HEK293T (cell line): ENCODE results near the gene IL1RN.
A peak's percentile ranks its signal among the peaks of the same experiment; 100 is the strongest.

Source experiments
- CTCF ChIA-PET: fragments of 350-600 bp; formaldehyde crosslinking; extraction: SDS; loops from one replicate; lab custom pipeline; 2021; ENCODE audit warnings: antibody characterized with exemption, inconsistent platforms; lab: Yijun Ruan, JAX
- POLR2A ChIA-PET: fragments of 350-600 bp; formaldehyde crosslinking; extraction: SDS; loops from one replicate; lab custom pipeline; 2020; ENCODE audit warnings: antibody characterized with exemption, inconsistent platforms; lab: Yijun Ruan, JAX
- DNase-seq: peaks from one replicate; pipeline ENCODE4 v3.0.0; 2012; ENCODE audit warnings: mixed read lengths; ENCODE audit errors: extremely low spot score
- ARNT ChIP-seq: fragments of 450-650 bp; IDR thresholded peaks from 2 replicates; pipeline ENCODE4 v1.6.1; 2017; ENCODE audit warnings: mild to moderate bottlenecking
- BHLHE40 ChIP-seq: fragments of 450-650 bp; IDR thresholded peaks from 2 replicates; pipeline ENCODE4 v1.6.1; 2016; ENCODE audit warnings: mild to moderate bottlenecking, moderate library complexity, borderline replicate concordance
- CTBP1 ChIP-seq: fragments of 450-650 bp; IDR thresholded peaks from 2 replicates; pipeline ENCODE4 v1.6.1; 2016; ENCODE audit warnings: borderline replicate concordance
- ELF4 ChIP-seq: fragments of 450-650 bp; IDR thresholded peaks from 2 replicates; pipeline ENCODE4 v1.6.1; 2017; ENCODE audit warnings: antibody characterized with exemption
- FOXA1 ChIP-seq: fragments of 450-650 bp; IDR thresholded peaks from 2 replicates; pipeline ENCODE4 v1.6.1; 2016; ENCODE audit warnings: mild to moderate bottlenecking
- FOXK2 ChIP-seq: fragments of 450-650 bp; IDR thresholded peaks from 2 replicates; pipeline ENCODE4 v1.6.1; 2016; ENCODE audit warnings: mild to moderate bottlenecking
- FOXM1 ChIP-seq: fragments of 450-650 bp; IDR thresholded peaks from 2 replicates; pipeline ENCODE4 v1.6.1; 2017; ENCODE audit warnings: mild to moderate bottlenecking, borderline replicate concordance
- HDGF ChIP-seq: fragments of 450-650 bp; IDR thresholded peaks from 2 replicates; pipeline ENCODE4 v1.6.1; 2017; ENCODE audit warnings: antibody characterized with exemption, borderline replicate concordance
- L3MBTL2 ChIP-seq: fragments of 450-650 bp; conservative IDR thresholded peaks from 2 replicates; pipeline ENCODE4 v1.6.1; 2016; ENCODE audit warnings: mild to moderate bottlenecking
- LEF1 ChIP-seq: fragments of 450-650 bp; IDR thresholded peaks from 2 replicates; pipeline ENCODE4 v1.6.1; 2017; ENCODE audit warnings: mild to moderate bottlenecking, borderline replicate concordance
- NFRKB ChIP-seq: fragments of 450-650 bp; IDR thresholded peaks from 2 replicates; pipeline ENCODE4 v1.6.1; 2016; ENCODE audit warnings: mild to moderate bottlenecking, moderate library complexity
- PKNOX1 ChIP-seq: fragments of 450-650 bp; IDR thresholded peaks from 2 replicates; pipeline ENCODE4 v1.6.1; 2016
- SP1 ChIP-seq: fragments of 450-650 bp; IDR thresholded peaks from 2 replicates; pipeline ENCODE4 v1.6.1; 2017
- SUZ12 ChIP-seq: fragments of 450-650 bp; IDR thresholded peaks from 2 replicates; pipeline ENCODE4 v1.6.1; 2016; ENCODE audit warnings: mild to moderate bottlenecking
- TARDBP ChIP-seq: fragments of 450-650 bp; IDR thresholded peaks from 2 replicates; pipeline ENCODE4 v1.6.1; 2016
- ZNF384 ChIP-seq: fragments of 450-650 bp; IDR thresholded peaks from 2 replicates; pipeline ENCODE4 v1.6.1; 2016

IL1RN gene

GRCh38 chr2:113138428-113139322 lies 11.3 kb downstream of the IL1RN start:
- ChIA-PET CTCF (interaction anchor here (0.6 to 4.5 kb wide), 19 partner anchors 10 to 988 kb away, joined by 3 to 62 read pairs (median 4); partner anchors contain the start of gene PSD4), POLR2A (interaction anchor here (2.2 kb wide), 1 partner anchor 60 kb away, joined by 8 read pairs; no protein-coding TSS in a partner anchor)
- TF ChIP-seq PKNOX1, result 0 out of 2 replicates have a peak, but pooled peaks have one; percentile 1
- no peak for TF ChIP-seq BHLHE40
- TF ChIP-seq ZNF384, result peak; percentile 94
- peak; percentile 68 for DNase-seq

DNA sequence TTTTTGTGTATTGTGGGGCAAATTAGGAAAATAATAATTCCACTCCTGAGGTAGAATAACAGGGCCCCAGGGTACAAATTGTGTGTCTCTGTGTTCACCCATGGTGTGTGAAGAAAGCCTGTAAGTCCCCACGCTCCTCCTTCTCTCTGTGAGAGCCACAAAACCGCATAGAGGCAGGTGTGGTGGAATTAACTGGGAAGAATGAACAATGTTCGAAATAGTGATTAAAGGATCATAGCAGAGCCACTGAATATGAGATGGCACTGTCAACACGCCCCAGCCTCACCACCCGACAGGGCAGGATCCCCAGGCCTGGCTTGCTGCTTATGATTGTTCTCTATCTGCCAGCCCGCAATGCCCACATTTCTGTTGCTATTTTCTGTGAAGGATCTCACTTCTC lies 14.1 kb downstream of the IL1RN start:
- ChIA-PET POLR2A (no interaction called here), CTCF (interaction anchor here (0.6 to 1.4 kb wide), 3 partner anchors 17 to 249 kb away, joined by 3 to 7 read pairs (median 4); no protein-coding TSS in a partner anchor)
- no peak for TF ChIP-seq CTBP1
- TF ChIP-seq TARDBP, result no peak
- no peak for TF ChIP-seq FOXM1
- no peak for TF ChIP-seq LEF1
- TF ChIP-seq BHLHE40, result no peak
- no peak for TF ChIP-seq ELF4
- no peak for TF ChIP-seq ARNT
- no peak for TF ChIP-seq FOXA1
- no peak for TF ChIP-seq L3MBTL2
- TF ChIP-seq ZNF384, result no peak
- no peak for TF ChIP-seq NFRKB
- no peak for TF ChIP-seq PKNOX1
- no peak for DNase-seq

DNA sequence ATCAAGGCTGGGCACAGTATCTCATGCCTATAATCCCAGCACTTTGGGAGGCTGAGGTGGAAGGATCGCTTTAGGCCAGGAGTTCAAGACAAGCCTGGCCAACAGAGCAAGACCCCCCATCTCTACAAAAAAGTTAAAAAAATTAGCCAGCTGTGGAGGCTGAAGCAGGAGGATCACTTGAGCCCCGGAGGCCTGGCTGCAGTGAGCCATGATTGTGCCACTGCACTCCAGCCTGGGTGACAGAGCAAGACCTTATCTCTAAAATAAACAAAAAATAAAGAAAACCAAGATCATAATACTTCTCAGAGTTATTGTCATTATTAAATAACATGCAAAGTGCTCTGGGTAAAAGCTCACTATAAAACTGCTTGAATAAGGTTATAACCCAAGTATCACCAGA lies 14.9 kb downstream of the IL1RN start:
- POLR2A ChIA-PET, result no interaction called here
- DNase-seq, result no peak
- CTCF ChIA-PET, result interaction anchor here (0.6 to 0.9 kb wide), 3 partner anchors 14 to 248 kb away, joined by 3 read pairs; no protein-coding TSS in a partner anchor
- TF ChIP-seq SP1 (no peak), ZNF384 (no peak), CTBP1 (no peak)

- POLR2A ChIA-PET, result no interaction called here
- CTCF ChIA-PET, result no interaction called here
- TF ChIP-seq FOXM1 (no peak), CTBP1 (no peak), ELF4 (no peak), FOXA1 (no peak), NFRKB (no peak), HDGF (no peak), BHLHE40 (no peak), ARNT (no peak), SUZ12 (no peak), L3MBTL2 (no peak), LEF1 (no peak), PKNOX1 (no peak)
- no peak for DNase-seq
These were observed 16.9 kb downstream of the IL1RN start for GRCh38 chr2:113144259-113144658.

DNA sequence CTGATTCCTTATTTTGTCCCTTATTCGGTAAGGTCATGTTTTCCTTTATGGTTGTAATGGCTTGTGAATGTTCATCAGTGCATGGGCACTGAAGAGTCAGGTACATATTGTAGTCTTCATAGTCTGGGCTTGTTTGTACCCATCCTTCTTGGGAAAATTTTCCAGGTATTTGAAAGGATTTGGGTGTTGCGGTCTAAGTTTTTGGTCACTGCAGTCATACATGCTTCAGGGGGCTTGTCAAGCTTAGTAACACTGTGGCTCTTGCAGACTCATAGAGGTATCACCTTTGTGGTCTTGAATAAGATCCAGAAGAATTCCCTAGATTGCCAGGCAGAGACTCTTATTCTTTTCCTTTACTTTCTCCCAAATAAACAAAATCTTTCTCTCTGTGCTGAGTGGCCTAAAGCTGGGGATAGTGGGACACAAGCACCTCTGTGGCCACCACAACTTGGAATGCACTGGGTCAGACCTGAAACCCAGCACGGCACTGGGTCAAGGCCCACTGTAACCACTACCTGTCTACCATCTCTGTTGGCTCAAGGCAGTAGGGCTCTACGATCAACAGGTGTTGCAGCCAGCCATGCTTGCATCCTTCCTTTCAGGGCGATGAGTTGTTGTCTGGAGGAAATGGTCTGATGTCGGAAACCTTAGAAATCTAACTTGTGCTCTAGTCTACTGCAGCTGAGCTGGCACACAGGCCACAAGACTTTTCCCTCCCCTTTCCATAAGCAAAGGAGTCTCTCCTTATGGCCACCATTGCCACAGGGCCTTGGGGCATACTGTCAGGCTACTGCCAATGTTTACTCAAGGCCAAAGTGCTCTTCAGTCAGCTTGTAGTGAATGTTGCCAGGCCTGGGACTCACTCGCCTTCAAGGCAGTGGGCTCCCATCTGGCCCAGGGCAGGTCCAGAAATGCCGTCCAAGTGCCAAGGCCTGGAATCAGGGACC lies 21.5 kb downstream of the IL1RN start:
- no peak for TF ChIP-seq CTBP1
- TF ChIP-seq L3MBTL2, result no peak
- no peak for TF ChIP-seq ELF4
- no peak for TF ChIP-seq FOXK2
- TF ChIP-seq BHLHE40, result no peak
- TF ChIP-seq HDGF, result no peak
- TF ChIP-seq FOXM1, result no peak
- TF ChIP-seq PKNOX1, result no peak
- no peak for TF ChIP-seq NFRKB
- TF ChIP-seq TARDBP, result no peak
- TF ChIP-seq SUZ12, result no peak
- no peak for TF ChIP-seq LEF1
- TF ChIP-seq FOXA1, result no peak
- no peak for TF ChIP-seq ARNT
- TF ChIP-seq ZNF384, result no peak
- TF ChIP-seq SP1, result no peak
- no peak for DNase-seq
- ChIA-PET CTCF (interaction anchor here (0.6 to 1.6 kb wide), 3 partner anchors 11 to 50 kb away, joined by 3 to 6 read pairs (median 5); no protein-coding TSS in a partner anchor), POLR2A (no interaction called here)
